HEK293 (cell line): ENCODE data around the gene CLEC14A.

ENCODE experiments used
- CTCF ChIA-PET: fragments of 350-600 bp; formaldehyde crosslinking; extraction: SDS; loops from one replicate; lab custom pipeline; 2021; ENCODE audit warnings: antibody characterized with exemption; lab: Yijun Ruan, JAX
- POLR2A ChIA-PET: fragments of 300-600 bp; formaldehyde crosslinking; extraction: SDS; loops from one replicate; lab custom pipeline; 2020; ENCODE audit warnings: antibody characterized with exemption, inconsistent platforms; lab: Yijun Ruan, JAX
- H3K27ac ChIP-seq: fragments of 200-500 bp; sonication (Bioruptor generic); 2 replicates; pipeline ENCODE4 v1.5.1; 2014; ENCODE audit warnings: low read depth, low read length, control low read depth, inconsistent platforms; ENCODE audit errors: extremely low read depth
- H3K36me3 ChIP-seq, 2 experiments: fragments of 200-500 bp in 1 of 2; sonication (Bioruptor generic) in 1 of 2; 1 replicate in 1 of 2; 2 replicates in 1 of 2; pipeline ENCODE4 v1.5.1; 2014 to 2017; ENCODE audit warnings: inconsistent platforms in 2 of 2, low read length in 2 of 2; ENCODE audit not compliant: control insufficient read depth in 2 of 2, insufficient read depth in 1 of 2
- H3K4me1 ChIP-seq: fragments of 200-500 bp; sonication (Bioruptor generic); 2 replicates; pipeline ENCODE4 v1.5.1; 2014; ENCODE audit warnings: mild to moderate bottlenecking, low read length, inconsistent platforms; ENCODE audit not compliant: control insufficient read depth, insufficient read depth
- H3K4me3 ChIP-seq: 2 replicates; pipeline ENCODE4 v1.5.1; 2011; ENCODE audit warnings: low read depth, mild to moderate bottlenecking, control low read depth, low read length, moderate library complexity
- H3K9me3 ChIP-seq: fragments of 200-500 bp; sonication (Bioruptor generic); 2 replicates; pipeline ENCODE4 v1.5.1; 2014; ENCODE audit warnings: low read depth, low read length, inconsistent platforms; ENCODE audit not compliant: control insufficient read depth, insufficient read depth
- CTCF ChIP-seq: fragments of 450-650 bp; formaldehyde crosslinking; IDR thresholded peaks from 2 replicates; pipeline ENCODE4 v1.5.1; 2016; ENCODE audit warnings: missing biosample characterization, missing genetic modification characterization
- GLIS2 ChIP-seq: fragments of 450-650 bp; formaldehyde crosslinking; IDR thresholded peaks from 2 replicates; pipeline ENCODE4 v1.5.1; 2016; ENCODE audit warnings: missing biosample characterization, missing genetic modification characterization
- HOXA7 ChIP-seq: sonication (generic); formaldehyde crosslinking; IDR thresholded peaks from 2 replicates; pipeline ENCODE4 v1.8.1; 2022; ENCODE audit warnings: missing genetic modification reagents, borderline replicate concordance
- RBAK ChIP-seq: fragments of 450-650 bp; formaldehyde crosslinking; IDR thresholded peaks from 2 replicates; pipeline ENCODE4 v1.5.1; 2016; ENCODE audit warnings: missing biosample characterization, missing genetic modification characterization
- ZBTB11 ChIP-seq: fragments of 450-650 bp; formaldehyde crosslinking; conservative IDR thresholded peaks from 2 replicates; pipeline ENCODE4 v1.5.1; 2016; ENCODE audit warnings: low read depth, missing biosample characterization, missing genetic modification characterization
- ZBTB8A ChIP-seq: fragments of 450-650 bp; formaldehyde crosslinking; IDR thresholded peaks from 2 replicates; pipeline ENCODE4 v1.5.1; 2016; ENCODE audit warnings: missing biosample characterization, missing genetic modification characterization
- ZFHX2 ChIP-seq: fragments of 450-650 bp; formaldehyde crosslinking; conservative IDR thresholded peaks from 2 replicates; pipeline ENCODE4 v1.5.1; 2016; ENCODE audit warnings: missing biosample characterization, missing genetic modification characterization
- ZNF214 ChIP-seq: fragments of 450-650 bp; formaldehyde crosslinking; IDR thresholded peaks from 2 replicates; pipeline ENCODE4 v1.5.1; 2017; ENCODE audit warnings: missing biosample characterization, mild to moderate bottlenecking, missing genetic modification characterization, borderline replicate concordance
- ZNF23 ChIP-seq: fragments of 450-650 bp; formaldehyde crosslinking; IDR thresholded peaks from 2 replicates; pipeline ENCODE4 v1.5.1; 2016; ENCODE audit warnings: missing biosample characterization, missing genetic modification characterization, borderline replicate concordance
- ZNF324 ChIP-seq: fragments of 450-650 bp; formaldehyde crosslinking; IDR thresholded peaks from 2 replicates; pipeline ENCODE4 v1.5.1; 2016; ENCODE audit warnings: missing biosample characterization, missing genetic modification characterization
- ZNF335 ChIP-seq: fragments of 450-650 bp; formaldehyde crosslinking; conservative IDR thresholded peaks from 2 replicates; pipeline ENCODE4 v1.5.1; 2016; ENCODE audit warnings: missing biosample characterization, missing genetic modification characterization
- ZNF350 ChIP-seq: fragments of 450-650 bp; formaldehyde crosslinking; IDR thresholded peaks from 2 replicates; pipeline ENCODE4 v1.5.0; 2017; ENCODE audit warnings: missing biosample characterization, mild to moderate bottlenecking, missing genetic modification characterization
- ZNF37A ChIP-seq: fragments of 450-650 bp; IDR thresholded peaks from 2 replicates; pipeline ENCODE4 v1.5.1; 2018; ENCODE audit warnings: missing biosample characterization, missing genetic modification characterization
- ZNF473 ChIP-seq: fragments of 450-650 bp; formaldehyde crosslinking; IDR thresholded peaks from 2 replicates; pipeline ENCODE4 v1.5.1; 2017; ENCODE audit warnings: missing biosample characterization, missing genetic modification characterization
- ZNF501 ChIP-seq: fragments of 450-650 bp; formaldehyde crosslinking; IDR thresholded peaks from 2 replicates; pipeline ENCODE4 v1.5.1; 2016; ENCODE audit warnings: missing biosample characterization, missing genetic modification characterization
- ZNF549 ChIP-seq: fragments of 450-650 bp; IDR thresholded peaks from 2 replicates; pipeline ENCODE4 v1.5.1; 2018; ENCODE audit warnings: missing biosample characterization, missing genetic modification characterization, mild to moderate bottlenecking, inconsistent platforms, moderate library complexity
- ZNF555 ChIP-seq: fragments of 450-650 bp; formaldehyde crosslinking; conservative IDR thresholded peaks from 2 replicates; pipeline ENCODE4 v1.5.1; 2017; ENCODE audit warnings: missing biosample characterization, mild to moderate bottlenecking, missing genetic modification characterization, inconsistent platforms
- ZNF600 ChIP-seq: fragments of 450-650 bp; formaldehyde crosslinking; IDR thresholded peaks from 2 replicates; pipeline ENCODE4 v1.5.1; 2016; ENCODE audit warnings: missing biosample characterization, missing genetic modification characterization
- ZNF621 ChIP-seq: fragments of 450-650 bp; formaldehyde crosslinking; IDR thresholded peaks from 2 replicates; pipeline ENCODE4 v1.5.1; 2017; ENCODE audit warnings: missing biosample characterization, missing genetic modification characterization
- ZNF623 ChIP-seq: fragments of 450-650 bp; formaldehyde crosslinking; IDR thresholded peaks from 2 replicates; pipeline ENCODE4 v1.5.1; 2016; ENCODE audit warnings: missing biosample characterization, missing genetic modification characterization
- ZNF660 ChIP-seq: fragments of 450-650 bp; IDR thresholded peaks from 2 replicates; pipeline ENCODE4 v1.5.1; 2018; ENCODE audit warnings: missing biosample characterization, mild to moderate bottlenecking, missing genetic modification characterization
- ZNF704 ChIP-seq: fragments of 450-650 bp; formaldehyde crosslinking; IDR thresholded peaks from 2 replicates; pipeline ENCODE4 v1.5.1; 2016; ENCODE audit warnings: missing biosample characterization, missing genetic modification characterization
- ZNF791 ChIP-seq: fragments of 450-650 bp; formaldehyde crosslinking; IDR thresholded peaks from 2 replicates; pipeline ENCODE4 v1.5.1; 2016; ENCODE audit warnings: missing biosample characterization, missing genetic modification characterization
- ZSCAN18 ChIP-seq: fragments of 450-650 bp; formaldehyde crosslinking; IDR thresholded peaks from 2 replicates; pipeline ENCODE4 v1.5.1; 2016; ENCODE audit warnings: missing biosample characterization, missing genetic modification characterization
- ZSCAN5A ChIP-seq: fragments of 450-650 bp; formaldehyde crosslinking; IDR thresholded peaks from 2 replicates; pipeline ENCODE4 v1.5.1; 2016; ENCODE audit warnings: missing biosample characterization, missing genetic modification characterization

Gene CLEC14A

GRCh38 chr14:38255673-38256532 is at the start of gene CLEC14A:
CLEC14A (minus strand) TSS chr14:38256093; CDS start chr14:38256022, 71 bp downstream.
- no peak within 1 kb of the TSS for H3K4me3 ChIP-seq
- no peak within 1 kb of the TSS for H3K27ac ChIP-seq
- ChIA-PET POLR2A (no interaction called here), CTCF (no interaction called here)
- no peaks in the 10 kb centered on the region for H3K4me1 ChIP-seq
- no peaks in the 10 kb centered on the region for H3K9me3 ChIP-seq
- H3K36me3 ChIP-seq: no peaks in the 10 kb centered on the region
- TF ChIP-seq ZNF621 (tag by site-specific recombination): no peak
- TF ChIP-seq ZNF660: no peak
- no peak for TF ChIP-seq ZNF324 (tag by site-specific recombination)
- no peak for TF ChIP-seq GLIS2 (tag by site-specific recombination)
- TF ChIP-seq ZNF600 (tag by site-specific recombination): no peak
- TF ChIP-seq ZNF214 (tag by site-specific recombination): no peak
- TF ChIP-seq ZNF623: no peak
- TF ChIP-seq ZNF335 (tag by site-specific recombination): no peak

GRCh38 chr14:38302966-38303365 is 47.1 kb upstream of the CLEC14A start:
- no peak for TF ChIP-seq HOXA7 (CRISPR knock-in tag)
- no peak for TF ChIP-seq ZNF37A (tag by site-specific recombination)
- TF ChIP-seq RBAK (tag by site-specific recombination): no peak
- TF ChIP-seq ZSCAN5A (tag by site-specific recombination): no peak
- no peak for TF ChIP-seq ZSCAN18 (tag by site-specific recombination)
- no peak for TF ChIP-seq ZBTB11 (tag by site-specific recombination)
- TF ChIP-seq ZFHX2: no peak
- no peak for TF ChIP-seq ZNF214 (tag by site-specific recombination)
- no peak for TF ChIP-seq ZBTB8A (tag by site-specific recombination)
- no peak for TF ChIP-seq ZNF791 (tag by site-specific recombination)
- TF ChIP-seq ZNF549 (tag by site-specific recombination): no peak
- TF ChIP-seq ZNF23 (tag by site-specific recombination): no peak
- TF ChIP-seq ZNF501 (tag by site-specific recombination): no peak
- no peak for TF ChIP-seq ZNF350 (tag by site-specific recombination)
- TF ChIP-seq CTCF (tag by site-specific recombination): no peak
- TF ChIP-seq ZNF473 (tag by site-specific recombination): no peak
- no peak for TF ChIP-seq ZNF555 (tag by site-specific recombination)
- no peak for TF ChIP-seq ZNF704
- H3K4me3 ChIP-seq: no peak overlapping the region
- no peaks in the 10 kb centered on the region for H3K9me3 ChIP-seq
- ChIA-PET CTCF (interaction anchor here (0.6 kb wide), 1 partner anchor 126 kb away, joined by 5 read pairs; no protein-coding TSS in a partner anchor), POLR2A (no interaction called here)
- no peak overlapping the region for H3K27ac ChIP-seq
- H3K4me1 ChIP-seq: no peaks in the 10 kb centered on the region
- H3K36me3 ChIP-seq: no peaks in the 10 kb centered on the region
